Measurements from ENCODE around the gene MYOG.

DNA sequence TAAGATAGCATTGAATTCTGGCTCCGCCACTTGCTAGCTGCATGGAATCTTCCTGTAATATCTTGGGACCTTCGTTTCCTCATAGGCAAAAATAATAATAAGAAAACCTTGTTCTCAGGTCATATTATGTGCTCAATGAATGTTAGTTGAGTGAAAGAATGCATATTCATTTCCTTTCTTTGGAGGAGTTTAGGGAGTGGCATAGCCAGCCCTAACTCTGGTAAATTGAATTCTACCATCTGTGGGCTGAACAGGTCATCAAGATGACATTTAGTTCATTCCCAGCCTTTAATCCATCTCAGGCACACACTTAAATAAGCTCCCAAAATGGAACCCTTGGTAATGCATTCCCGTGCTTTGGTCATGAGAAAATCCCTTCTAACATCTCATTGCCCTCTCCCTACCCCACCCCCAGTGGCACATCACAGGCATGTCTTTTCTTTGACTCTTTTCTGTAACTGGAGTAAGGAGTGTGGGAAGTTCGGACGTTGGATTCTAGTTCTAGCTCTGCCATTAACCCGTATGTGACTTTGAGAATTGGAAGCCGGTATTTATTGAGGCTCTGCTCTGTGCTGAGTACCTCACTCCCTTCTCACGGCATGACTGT, 13.2 kb upstream of the MYOG start:
- TF ChIP-seq, protein P1, sequence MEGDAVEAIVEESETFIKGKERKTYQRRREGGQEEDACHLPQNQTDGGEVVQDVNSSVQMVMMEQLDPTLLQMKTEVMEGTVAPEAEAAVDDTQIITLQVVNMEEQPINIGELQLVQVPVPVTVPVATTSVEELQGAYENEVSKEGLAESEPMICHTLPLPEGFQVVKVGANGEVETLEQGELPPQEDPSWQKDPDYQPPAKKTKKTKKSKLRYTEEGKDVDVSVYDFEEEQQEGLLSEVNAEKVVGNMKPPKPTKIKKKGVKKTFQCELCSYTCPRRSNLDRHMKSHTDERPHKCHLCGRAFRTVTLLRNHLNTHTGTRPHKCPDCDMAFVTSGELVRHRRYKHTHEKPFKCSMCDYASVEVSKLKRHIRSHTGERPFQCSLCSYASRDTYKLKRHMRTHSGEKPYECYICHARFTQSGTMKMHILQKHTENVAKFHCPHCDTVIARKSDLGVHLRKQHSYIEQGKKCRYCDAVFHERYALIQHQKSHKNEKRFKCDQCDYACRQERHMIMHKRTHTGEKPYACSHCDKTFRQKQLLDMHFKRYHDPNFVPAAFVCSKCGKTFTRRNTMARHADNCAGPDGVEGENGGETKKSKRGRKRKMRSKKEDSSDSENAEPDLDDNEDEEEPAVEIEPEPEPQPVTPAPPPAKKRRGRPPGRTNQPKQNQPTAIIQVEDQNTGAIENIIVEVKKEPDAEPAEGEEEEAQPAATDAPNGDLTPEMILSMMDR (conservative IDR thresholded peaks at IDR 0.05 in 1 of 2, IDR thresholded peaks at IDR 0.05 in 1 of 2; ENCODE audit: low read depth in 1 of 2, low read length in 2 of 2) = no peak
- TF ChIP-seq EZH2 (IDR thresholded peaks at IDR 0.05; ENCODE audit: low read length, missing control alignments) = no peak
